Right lobe of liver (tissue), 4 donors: ENCODE measurements around the gene SPN.

Source experiments
- POLR2A ChIP-seq: fragments of 450-650 bp; IDR thresholded peaks from one replicate; pipeline ENCODE4 v1.6.1; 2017; ENCODE audit warnings: antibody characterized with exemption, mild to moderate bottlenecking
- TF ChIP-seq, protein P1 (sequence below), 4 donors: fragments of 200-600 bp in 3 of 4; fragments of 450-650 bp in 1 of 4; IDR thresholded peaks; one replicate each; pipeline versions ENCODE4 v1.5.1 to v1.8.0; 2016 to 2022; ENCODE audit warnings: antibody characterized with exemption in 4 of 4, mild to moderate bottlenecking in 2 of 4
- donor health status: DM: no; HTN: no; CAD: no.
- donor health status: DM: no; HTN: no; CAD: no.
- donor health status: DM: no; HTN: yes; CAD: no.

DNA sequence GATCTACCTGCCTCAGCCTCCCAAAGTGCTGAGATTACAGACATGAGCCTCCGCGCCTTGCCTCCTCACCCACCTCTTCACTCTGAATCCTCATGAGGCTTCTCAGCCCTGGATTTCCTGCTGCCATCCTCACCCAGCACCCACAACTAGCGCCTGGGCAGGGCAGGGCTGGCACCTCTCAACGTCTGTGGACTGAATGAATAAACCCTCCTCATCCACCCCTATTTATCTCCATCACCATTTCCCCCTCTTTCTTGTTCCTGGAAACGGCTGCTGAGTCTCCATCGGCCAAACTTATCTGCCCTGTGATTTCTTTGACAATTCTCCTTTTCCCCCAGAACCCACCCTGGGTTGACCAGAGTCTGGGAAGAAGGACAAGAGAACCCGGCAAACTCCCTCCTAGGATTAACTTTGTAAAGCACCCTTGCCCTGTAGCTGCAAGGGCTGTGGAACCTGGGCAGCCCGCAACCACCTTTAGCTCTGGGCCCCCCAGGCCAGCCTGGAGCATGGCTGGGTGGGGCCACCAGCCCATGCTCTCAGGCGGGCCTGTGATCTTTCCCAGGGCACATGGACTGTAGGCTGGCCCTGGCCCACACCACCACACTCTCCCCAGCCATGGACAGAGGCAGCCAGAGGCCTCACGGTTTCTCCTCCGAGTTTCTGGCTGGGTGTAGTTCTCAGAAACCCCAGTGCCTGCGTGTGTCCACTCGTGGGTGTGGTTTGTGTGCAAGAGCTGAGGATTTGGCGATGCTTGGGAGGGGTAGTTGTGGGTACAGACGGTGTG, 2.4 kb downstream of the SPN start:
- TF ChIP-seq, protein P1, sequence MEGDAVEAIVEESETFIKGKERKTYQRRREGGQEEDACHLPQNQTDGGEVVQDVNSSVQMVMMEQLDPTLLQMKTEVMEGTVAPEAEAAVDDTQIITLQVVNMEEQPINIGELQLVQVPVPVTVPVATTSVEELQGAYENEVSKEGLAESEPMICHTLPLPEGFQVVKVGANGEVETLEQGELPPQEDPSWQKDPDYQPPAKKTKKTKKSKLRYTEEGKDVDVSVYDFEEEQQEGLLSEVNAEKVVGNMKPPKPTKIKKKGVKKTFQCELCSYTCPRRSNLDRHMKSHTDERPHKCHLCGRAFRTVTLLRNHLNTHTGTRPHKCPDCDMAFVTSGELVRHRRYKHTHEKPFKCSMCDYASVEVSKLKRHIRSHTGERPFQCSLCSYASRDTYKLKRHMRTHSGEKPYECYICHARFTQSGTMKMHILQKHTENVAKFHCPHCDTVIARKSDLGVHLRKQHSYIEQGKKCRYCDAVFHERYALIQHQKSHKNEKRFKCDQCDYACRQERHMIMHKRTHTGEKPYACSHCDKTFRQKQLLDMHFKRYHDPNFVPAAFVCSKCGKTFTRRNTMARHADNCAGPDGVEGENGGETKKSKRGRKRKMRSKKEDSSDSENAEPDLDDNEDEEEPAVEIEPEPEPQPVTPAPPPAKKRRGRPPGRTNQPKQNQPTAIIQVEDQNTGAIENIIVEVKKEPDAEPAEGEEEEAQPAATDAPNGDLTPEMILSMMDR (IDR thresholded peaks at IDR 0.05), result no peak
- no peak for TF ChIP-seq POLR2A
